Measurements from ENCODE around the gene CHRM2.

CHRM2 gene

GRCh38 chr7:137007001-137007694, 138.7 kb downstream of the CHRM2 start:
- Histone ChIP-seq H4K20me1 (ENCODE audit: insufficient read depth, low read length) (no peaks in the 10 kb centered on the region), H3K4me1 (ENCODE audit: insufficient read depth, low read length) (no peaks in the 10 kb centered on the region), H3K36me3 (ENCODE audit: insufficient read depth, low read length) (no peaks in the 10 kb centered on the region), H3K79me2 (ENCODE audit: insufficient read depth, low read length) (no peaks in the 10 kb centered on the region), H3K4me2 (ENCODE audit: insufficient read depth, low read length) (no peak overlapping the region), H3K9ac (ENCODE audit: low read depth, low read length) (no peak overlapping the region), H3K27me3 (ENCODE audit: insufficient read depth, low read length, poor library complexity) (no peaks in the 10 kb centered on the region), H3K9me3 (ENCODE audit: insufficient read depth, low read length, severe bottlenecking) (no peaks in the 10 kb centered on the region), H3K27ac (ENCODE audit: low read length) (no peak overlapping the region), H3K4me3 (ENCODE audit: low read depth in 1 of 2, low read length in 2 of 2) (no peak overlapping the region), H2AFZ (ENCODE audit: low read depth, low read length) (no peak overlapping the region)
- TF ChIP-seq CTCF (IDR thresholded peaks at IDR 0.05; ENCODE audit: borderline replicate concordance, extremely low read depth, low read length, poor library complexity, severe bottlenecking) = no peak
- TF ChIP-seq EZH2 (IDR thresholded peaks at IDR 0.05; ENCODE audit: borderline replicate concordance, low read depth, low read length, severe bottlenecking) = no peak
- ATAC-seq (ENCODE audit: insufficient read depth, low read depth) (no peak), DNase-seq (no peak)

- H3K27me3 ChIP-seq (ENCODE audit: insufficient read depth, low read length, poor library complexity) = no peaks in the 10 kb centered on the region
- H3K27ac ChIP-seq (ENCODE audit: low read length) = no peak overlapping the region
- ATAC-seq (ENCODE audit: insufficient read depth, low read depth) (no peak), DNase-seq (no peak)
- H3K9ac ChIP-seq (ENCODE audit: low read depth, low read length) = no peak overlapping the region
- no peaks in the 10 kb centered on the region for H4K20me1 ChIP-seq (ENCODE audit: insufficient read depth, low read length)
- no peak overlapping the region for H3K4me3 ChIP-seq (ENCODE audit: low read depth in 1 of 2, low read length in 2 of 2)
- H3K4me1 ChIP-seq (ENCODE audit: insufficient read depth, low read length) = no peaks in the 10 kb centered on the region
- H3K4me2 ChIP-seq (ENCODE audit: insufficient read depth, low read length) = no peak overlapping the region
- no peaks in the 10 kb centered on the region for H3K79me2 ChIP-seq (ENCODE audit: insufficient read depth, low read length)
- no peak overlapping the region for H2AFZ ChIP-seq (ENCODE audit: low read depth, low read length)
- H3K9me3 ChIP-seq (ENCODE audit: insufficient read depth, low read length, severe bottlenecking) = no peaks in the 10 kb centered on the region
- H3K36me3 ChIP-seq (ENCODE audit: insufficient read depth, low read length) = no peaks in the 10 kb centered on the region
- TF ChIP-seq CTCF (IDR thresholded peaks at IDR 0.05; ENCODE audit: borderline replicate concordance, extremely low read depth, low read length, poor library complexity, severe bottlenecking) (no peak), EZH2 (IDR thresholded peaks at IDR 0.05; ENCODE audit: borderline replicate concordance, low read depth, low read length, severe bottlenecking) (no peak)
Measured at GRCh38 chr7:137009404-137009803, 141.0 kb downstream of the CHRM2 start.

- no peaks in the 10 kb centered on the region for H4K20me1 ChIP-seq (ENCODE audit: insufficient read depth, low read length)
- no peaks in the 10 kb centered on the region for H3K36me3 ChIP-seq (ENCODE audit: insufficient read depth, low read length)
- ATAC-seq (ENCODE audit: insufficient read depth, low read depth) (no peak), DNase-seq (no peak)
- no peak for TF ChIP-seq CTCF (IDR thresholded peaks at IDR 0.05; ENCODE audit: borderline replicate concordance, extremely low read depth, low read length, poor library complexity, severe bottlenecking)
- TF ChIP-seq EZH2 (IDR thresholded peaks at IDR 0.05; ENCODE audit: borderline replicate concordance, low read depth, low read length, severe bottlenecking) = no peak
- no peak overlapping the region for H3K4me2 ChIP-seq (ENCODE audit: insufficient read depth, low read length)
- H3K27me3 ChIP-seq (ENCODE audit: insufficient read depth, low read length, poor library complexity) = no peaks in the 10 kb centered on the region
- H3K27ac ChIP-seq (ENCODE audit: low read length) = no peak overlapping the region
- no peaks in the 10 kb centered on the region for H3K9me3 ChIP-seq (ENCODE audit: insufficient read depth, low read length, severe bottlenecking)
- no peaks in the 10 kb centered on the region for H3K4me1 ChIP-seq (ENCODE audit: insufficient read depth, low read length)
- H2AFZ ChIP-seq (ENCODE audit: low read depth, low read length) = no peak overlapping the region
- H3K79me2 ChIP-seq (ENCODE audit: insufficient read depth, low read length) = no peaks in the 10 kb centered on the region
- no peak overlapping the region for H3K4me3 ChIP-seq (ENCODE audit: low read depth in 1 of 2, low read length in 2 of 2)
- H3K9ac ChIP-seq (ENCODE audit: low read depth, low read length) = no peak overlapping the region
Measured at GRCh38 chr7:137015015-137015414, 146.6 kb downstream of the CHRM2 start.

All from DND-41 (cell line).